GM18861 (cell line): ENCODE measurements around the gene RFX1.
"Not testable (repeated sequence)": the region's sequence is repeated elsewhere in the genome, so short reads cannot be mapped to it uniquely, and the experiment has no call there.

ENCODE experiments used
- ATAC-seq: cut with Tn5 transposase; IDR thresholded peaks from one replicate; pipeline ENCODE4 v1.9.1; 2021; ENCODE audit not compliant: unreplicated experiment

The RFX1 gene

GRCh38 chr19:14027856-14028450, 21.8 kb upstream of the RFX1 start, which contains the start of gene RLN3:
TSS of gene RLN3 (plus strand) at chr19:14028148. CDS start at chr19:14028205, 57 bp downstream.
- no peak for ATAC-seq

GRCh38 chr19:14026652-14027192, 20.6 kb upstream of the RFX1 start:
- not testable (repeated sequence) for ATAC-seq

- no peak for ATAC-seq
Observed at GRCh38 chr19:14023404-14024235, 17.5 kb upstream of the RFX1 start.

GRCh38 chr19:14022469-14022868, 16.3 kb upstream of the RFX1 start:
- ATAC-seq: no peak

GRCh38 chr19:14021474-14021873, 15.4 kb upstream of the RFX1 start:
- ATAC-seq: no peak

- ATAC-seq: not testable (repeated sequence)
Observed at GRCh38 chr19:14019739-14020138, 13.6 kb upstream of the RFX1 start.

GRCh38 chr19:14019100-14019499, 13.0 kb upstream of the RFX1 start:
- no peak for ATAC-seq

- peak; percentile 85 for ATAC-seq
Observed at GRCh38 chr19:14015524-14016035, 9.5 kb upstream of the RFX1 start.

- ATAC-seq: no peak
Observed at GRCh38 chr19:14012378-14012915, 6.3 kb upstream of the RFX1 start.

- peak; percentile 26 for ATAC-seq
Observed at GRCh38 chr19:14006766-14007562, 844 bp upstream of the RFX1 start.

GRCh38 chr19:14005349-14006084, 603 bp downstream of the RFX1 start:
- no peak for ATAC-seq

- ATAC-seq: no peak
Observed at GRCh38 chr19:14004619-14005348, 1.3 kb downstream of the RFX1 start.

- no peak for ATAC-seq
Observed at GRCh38 chr19:14003251-14004055, 2.7 kb downstream of the RFX1 start.

- ATAC-seq: no peak
Observed at GRCh38 chr19:14002571-14003250, 3.4 kb downstream of the RFX1 start.

- ATAC-seq: no peak
Observed at GRCh38 chr19:14000691-14001375, 5.3 kb downstream of the RFX1 start.

GRCh38 chr19:13999085-13999484, 7.0 kb downstream of the RFX1 start:
- no peak for ATAC-seq

GRCh38 chr19:13998426-13998825, 7.7 kb downstream of the RFX1 start:
- no peak for ATAC-seq

GRCh38 chr19:13997631-13997962, 8.5 kb downstream of the RFX1 start:
- no peak for ATAC-seq
